GM19238 (cell line): Measurements from ENCODE around the gene HYCC2.
A peak's percentile ranks its signal among the peaks of the same experiment; 100 is the strongest.
"Not testable (repeated sequence)": the region's sequence is repeated elsewhere in the genome, so short reads cannot be mapped to it uniquely, and the experiment has no call there.

Source experiments
- DNase-seq: peaks from one replicate; pipeline ENCODE4 v3.0.0; 2011; ENCODE audit warnings: low spot score; ENCODE audit not compliant: insufficient read length

Gene HYCC2

DNA sequence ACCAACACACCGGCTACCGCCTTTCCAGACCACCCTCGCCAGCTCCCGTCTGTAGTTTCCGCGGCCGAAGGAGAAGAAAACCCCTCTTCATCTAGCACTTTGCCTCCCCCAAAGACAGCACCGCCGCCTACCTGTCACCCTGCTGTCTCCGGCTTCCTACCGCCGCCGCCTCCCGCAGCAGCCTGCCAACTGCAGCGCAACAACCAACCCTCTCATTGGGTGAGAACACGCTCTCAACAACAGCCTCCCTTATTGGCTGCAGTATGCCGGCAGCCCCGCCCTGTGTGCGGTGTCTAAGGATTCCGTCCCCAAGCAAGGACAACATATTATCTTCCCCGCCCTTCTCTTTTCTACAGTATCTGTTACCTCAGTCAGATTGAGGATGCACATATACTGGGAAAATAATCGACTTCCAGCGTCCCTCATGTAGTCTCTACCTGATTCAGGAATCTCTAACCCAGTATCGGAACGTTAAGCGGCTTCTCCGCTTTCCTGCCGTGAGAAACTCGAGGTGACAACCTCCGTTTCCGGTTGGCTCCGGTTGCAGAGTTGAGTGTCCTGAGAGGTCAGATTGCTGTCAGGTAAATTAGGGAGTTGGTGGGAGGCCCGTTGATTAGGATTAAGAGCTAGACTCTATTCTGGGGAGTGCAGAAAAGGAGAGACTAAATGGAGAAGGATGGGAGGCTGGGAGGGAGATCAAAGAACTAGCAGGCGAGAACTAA, at the start of gene HYCC2, which contains the start of gene NDUFB3:
TSS of gene HYCC2 (minus strand) at position 193 of the 722 bp plus-strand sequence. CDS start 47,662 bp downstream, outside the sequence.
TSS of gene NDUFB3 (plus strand) at position 523 of the 722 bp plus-strand sequence. CDS start 6,882 bp downstream, outside the sequence.
- DNase-seq, result peak; percentile 84

DNA sequence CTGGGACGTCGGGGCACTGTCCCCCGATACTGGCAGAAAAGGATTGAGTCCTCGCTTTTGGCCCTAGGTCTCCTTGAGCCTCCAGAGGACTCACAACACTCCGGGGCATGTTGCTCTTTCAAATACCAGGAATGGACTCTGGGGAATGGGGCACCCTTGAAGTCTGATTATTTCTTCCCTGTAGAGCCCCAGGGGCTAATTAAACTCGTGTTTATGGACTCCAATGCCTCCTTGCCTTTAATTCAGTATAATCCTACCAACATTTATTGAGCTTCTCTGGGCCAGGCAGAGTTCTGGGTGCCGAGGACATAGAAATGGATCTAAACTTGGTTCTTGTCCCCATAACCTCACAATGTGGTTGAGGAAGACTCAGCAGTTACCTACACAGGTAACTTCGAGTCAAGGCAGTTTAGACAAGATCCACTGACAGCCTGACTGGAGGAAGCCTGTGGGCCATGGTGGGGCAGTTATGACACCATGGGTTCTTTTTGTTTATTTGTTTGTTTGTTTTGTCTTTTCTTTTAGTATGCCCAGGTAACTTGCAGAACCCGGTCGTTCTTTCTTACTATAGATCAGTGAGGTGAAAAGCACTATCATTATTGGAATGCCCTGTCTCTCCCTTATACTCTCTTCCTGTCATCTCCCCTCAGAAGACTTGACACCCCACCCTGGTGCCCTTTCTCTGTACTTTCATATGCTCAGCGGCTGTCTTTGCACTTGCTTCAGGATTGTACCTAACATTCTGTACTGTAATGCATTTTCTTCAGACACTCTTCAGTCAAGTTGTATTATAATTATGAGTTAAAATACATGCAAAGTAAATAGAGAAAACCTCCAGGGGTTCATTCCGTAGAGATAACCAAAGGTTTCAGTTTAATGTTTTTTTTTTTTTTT, 47.7 kb upstream of the HYCC2 start:
- no peak for DNase-seq

DNA sequence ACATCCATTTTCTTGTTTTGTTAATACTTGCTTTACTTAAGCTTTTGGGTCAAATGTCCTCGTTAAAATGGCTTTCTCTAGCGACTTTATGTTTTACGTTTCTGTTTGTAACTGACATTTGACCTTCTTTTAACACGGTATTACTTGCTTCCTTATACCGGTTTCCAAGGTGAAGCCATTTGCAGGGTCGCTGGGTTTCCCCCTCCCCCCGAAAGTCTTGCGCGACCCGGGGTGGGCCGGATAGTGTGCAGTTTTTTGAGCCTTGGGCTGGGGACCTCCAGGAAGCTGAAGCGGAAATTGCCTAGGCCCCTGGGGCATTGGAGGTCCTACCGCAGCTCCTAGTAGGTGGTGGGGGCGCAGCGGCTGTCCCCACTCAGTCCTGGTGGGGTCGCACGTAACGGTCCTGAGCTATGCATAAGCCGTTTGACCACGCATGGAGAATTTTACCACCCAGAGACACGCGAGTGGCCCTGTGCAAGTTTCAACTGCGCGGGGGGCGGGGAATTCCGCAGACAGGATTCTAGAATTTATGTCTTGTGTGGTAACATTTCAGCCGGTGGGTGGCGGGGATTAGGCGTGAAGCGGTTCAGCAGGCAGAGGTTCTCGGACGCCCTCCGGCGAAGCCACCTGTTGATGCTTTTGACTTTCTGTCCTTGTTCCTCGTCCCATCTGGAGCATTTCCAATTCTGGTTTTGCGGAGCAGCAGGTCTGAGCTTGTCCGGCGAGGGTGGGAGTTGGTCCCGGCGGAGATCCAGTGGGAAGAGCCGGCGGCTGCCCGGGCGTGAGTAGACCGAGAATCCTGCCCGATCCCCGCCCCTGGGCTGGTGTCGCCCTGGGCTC, 46.9 kb upstream of the HYCC2 start:
- DNase-seq, result no peak

DNA sequence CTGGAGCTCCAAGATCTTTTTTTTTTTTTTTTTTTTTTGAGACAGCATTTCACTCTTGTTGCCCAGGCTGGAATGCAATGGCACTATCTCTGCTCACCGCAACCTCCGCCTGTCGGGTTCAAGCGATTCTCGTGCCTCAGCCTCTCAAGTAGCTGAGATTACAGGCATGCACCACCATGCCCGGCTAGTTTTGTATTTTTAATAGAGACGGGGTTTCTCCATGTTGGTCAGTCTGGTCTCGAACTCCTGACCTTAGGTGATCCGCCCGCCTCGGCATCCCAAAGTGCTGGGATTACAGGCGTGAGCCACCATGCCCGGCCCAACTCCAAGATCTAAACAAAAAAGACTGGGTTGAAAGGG, 46.2 kb upstream of the HYCC2 start:
- DNase-seq, result not testable (repeated sequence)

DNA sequence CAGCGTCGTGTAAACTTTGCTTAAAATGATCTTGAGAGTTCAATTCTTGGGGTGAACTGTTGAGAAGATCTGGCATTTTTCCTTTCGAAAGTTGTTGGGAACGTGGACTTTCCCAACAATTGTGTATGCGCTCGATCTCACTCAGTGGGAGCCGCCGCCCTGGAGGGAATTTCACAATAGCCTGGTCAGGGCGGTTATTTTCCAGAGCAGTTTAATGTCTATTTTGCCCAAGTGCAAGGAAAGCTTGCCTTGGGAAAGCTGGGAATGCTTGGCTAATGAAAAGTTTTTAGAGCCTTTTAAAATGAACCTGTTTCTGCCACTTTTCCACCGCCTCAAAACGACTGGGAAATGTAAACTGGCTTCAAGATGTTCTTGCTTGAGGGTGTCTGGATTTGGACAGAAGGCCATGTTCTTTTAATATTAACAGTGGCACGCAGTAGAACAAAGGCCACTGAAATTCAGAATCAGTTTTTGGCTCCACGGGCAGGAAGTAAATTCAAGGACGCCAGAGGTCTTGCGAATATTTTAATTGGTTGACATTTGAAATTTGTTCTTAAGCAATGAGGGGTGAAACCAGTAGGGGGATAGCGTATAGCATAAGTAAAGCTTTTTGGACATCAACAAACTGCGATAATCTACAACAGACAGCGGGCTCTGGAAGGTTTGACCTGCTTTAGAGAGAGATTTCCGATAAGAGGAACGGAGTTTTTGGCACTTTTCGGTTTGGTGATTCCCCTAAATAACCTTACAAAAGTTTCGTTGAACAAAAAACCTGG, 45.7 kb upstream of the HYCC2 start:
- DNase-seq, result no peak

DNA sequence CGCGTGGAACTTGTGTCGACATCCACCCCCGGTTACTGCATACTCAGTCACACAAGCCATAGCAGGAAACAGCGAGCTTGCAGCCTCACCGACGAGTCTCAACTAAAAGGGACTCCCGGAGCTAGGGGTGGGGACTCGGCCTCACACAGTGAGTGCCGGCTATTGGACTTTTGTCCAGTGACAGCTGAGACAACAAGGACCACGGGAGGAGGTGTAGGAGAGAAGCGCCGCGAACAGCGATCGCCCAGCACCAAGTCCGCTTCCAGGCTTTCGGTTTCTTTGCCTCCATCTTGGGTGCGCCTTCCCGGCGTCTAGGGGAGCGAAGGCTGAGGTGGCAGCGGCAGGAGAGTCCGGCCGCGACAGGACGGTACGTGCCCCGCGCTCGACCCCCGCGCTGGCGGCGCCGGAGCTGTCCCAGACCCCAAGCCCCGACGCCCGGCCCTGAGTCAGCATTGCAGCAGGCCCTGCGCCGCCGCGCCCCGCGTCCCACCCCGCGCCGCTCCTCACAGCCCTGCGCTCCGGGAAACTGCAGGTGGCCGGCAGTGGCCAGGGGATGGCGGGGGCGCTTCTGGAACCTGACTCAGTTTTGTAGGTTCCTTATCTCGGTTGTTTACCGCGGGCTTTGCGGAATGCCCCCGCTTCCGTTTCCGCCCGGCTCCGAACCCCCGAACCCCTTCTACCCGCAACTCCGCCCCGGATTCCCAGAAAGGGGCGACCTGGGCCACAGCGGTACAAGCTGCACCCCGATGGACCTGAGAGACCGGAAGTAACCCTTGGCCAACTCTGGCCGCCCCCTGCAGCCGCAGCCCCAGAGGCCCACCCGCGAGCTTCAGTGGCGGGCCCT, 44.9 kb upstream of the HYCC2 start, which contains the start of gene CFLAR:
TSS of gene CFLAR (plus strand) at position 50 of the 844 bp plus-strand sequence. CDS start 13,702 bp downstream, outside the sequence.
- peak; percentile 56 for DNase-seq

DNA sequence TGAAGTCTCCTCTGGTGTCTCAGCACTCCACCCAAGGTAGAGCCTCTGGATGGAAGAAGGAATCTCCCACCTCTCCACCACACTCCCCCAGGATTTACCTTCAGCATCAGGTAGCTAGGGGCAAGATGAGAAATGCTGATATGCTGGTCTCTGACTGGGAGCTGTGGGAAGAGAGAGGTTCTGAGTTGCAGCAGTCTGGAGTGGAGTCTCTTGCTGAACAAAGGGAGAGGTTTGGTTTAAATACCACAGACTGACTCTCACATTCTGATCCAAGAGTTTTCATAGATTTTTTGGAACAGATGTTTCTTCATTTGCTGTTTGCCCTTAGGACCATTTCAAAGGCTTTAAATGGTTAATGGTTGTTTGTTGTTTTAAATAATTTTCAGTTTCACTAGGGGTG, 43.4 kb upstream of the HYCC2 start:
- no peak for DNase-seq

DNA sequence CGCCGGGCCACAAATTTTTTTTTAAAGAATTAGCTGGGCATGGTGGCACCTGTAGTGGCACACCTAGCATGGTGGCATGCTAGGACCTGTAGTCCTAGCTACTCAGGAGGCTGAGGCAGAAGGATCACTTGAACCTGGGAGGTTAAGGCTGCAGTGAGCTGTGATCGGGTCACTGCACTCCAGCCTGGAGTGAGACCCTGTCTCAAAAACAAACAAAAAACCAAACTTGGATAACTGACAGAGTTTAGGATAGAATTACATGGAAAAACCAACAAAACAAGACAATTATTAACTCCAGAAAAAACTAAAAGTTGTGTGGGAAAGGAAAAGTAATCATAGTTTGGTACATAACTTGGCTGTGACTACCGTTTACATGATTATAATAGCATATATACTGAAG, 42.9 kb upstream of the HYCC2 start:
- DNase-seq, result no peak

DNA sequence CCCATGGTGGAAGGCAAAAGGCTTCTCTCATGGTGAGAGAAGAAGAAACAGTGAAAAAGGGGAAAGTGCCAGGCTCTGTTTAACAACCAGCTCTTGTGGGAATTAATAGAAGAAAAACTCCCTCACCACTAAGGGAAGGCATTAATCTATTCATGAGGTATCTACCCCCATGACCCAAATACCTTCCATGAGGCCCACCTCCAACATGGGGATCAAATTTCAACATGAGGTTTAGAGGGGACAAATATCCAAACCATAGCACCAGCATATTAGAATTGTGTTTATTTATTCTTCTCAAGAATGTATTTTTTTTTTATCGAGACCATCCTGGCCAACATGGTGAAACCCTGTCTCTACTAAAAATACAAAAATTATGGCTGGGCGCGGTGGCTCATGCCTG, 39.6 kb upstream of the HYCC2 start:
- DNase-seq, result no peak

DNA sequence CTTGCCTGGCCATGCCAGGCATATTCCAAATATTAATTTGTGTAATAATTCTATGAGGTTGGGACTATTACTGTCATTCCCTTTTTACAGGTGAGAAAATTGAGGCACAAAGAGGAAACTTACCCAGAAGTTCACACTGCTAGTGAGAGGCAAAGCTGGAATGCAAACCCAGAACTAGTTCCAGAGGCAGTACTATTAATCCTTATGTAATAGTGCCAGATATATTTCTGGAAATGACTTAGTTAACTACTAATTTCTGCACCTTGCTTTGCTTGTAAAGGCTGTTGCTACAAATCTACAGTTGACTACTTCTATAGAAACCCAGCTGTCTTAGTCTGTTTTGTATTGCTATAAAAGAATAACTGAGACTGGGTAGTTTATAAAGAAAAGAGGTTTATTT, 39.1 kb upstream of the HYCC2 start:
- no peak for DNase-seq

DNA sequence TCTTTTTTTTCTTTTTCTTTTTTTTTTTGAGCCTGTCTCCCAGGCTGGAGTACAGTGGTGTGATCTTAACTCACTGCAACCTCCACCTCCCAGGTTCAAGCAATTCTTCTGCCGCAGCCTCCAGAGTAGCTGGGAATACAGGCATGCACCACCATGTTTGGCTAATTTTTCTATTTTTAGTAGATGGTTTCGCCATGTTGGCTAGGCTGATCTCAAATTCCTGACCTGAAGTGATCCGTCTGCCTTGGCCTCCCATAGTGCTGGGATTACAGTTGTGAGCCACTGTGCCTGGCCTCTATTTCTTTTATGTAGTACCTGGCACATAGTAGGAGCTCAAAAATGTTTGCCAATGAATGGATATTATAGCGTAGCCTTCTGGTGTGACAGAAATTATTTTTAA, 37.7 kb upstream of the HYCC2 start:
- DNase-seq, result no peak

DNA sequence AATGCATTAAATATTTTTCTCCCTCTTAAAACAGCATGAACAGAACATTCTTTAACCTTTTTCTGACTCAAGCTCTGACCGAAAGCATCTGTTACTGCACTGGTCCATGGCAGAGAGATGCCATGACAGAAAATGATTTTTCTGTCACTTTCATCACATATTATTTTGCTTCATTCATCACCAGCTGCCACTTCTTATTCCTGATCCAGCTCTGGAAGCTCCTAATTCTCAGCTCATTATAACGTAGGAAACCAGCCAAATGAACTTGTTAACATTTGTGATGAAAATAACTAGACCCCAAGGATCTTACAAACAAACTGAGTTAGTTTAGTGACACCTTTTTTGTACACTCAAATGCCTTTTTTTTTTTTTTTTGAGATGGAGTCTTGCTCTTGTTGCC, 36.9 kb upstream of the HYCC2 start:
- no peak for DNase-seq

DNA sequence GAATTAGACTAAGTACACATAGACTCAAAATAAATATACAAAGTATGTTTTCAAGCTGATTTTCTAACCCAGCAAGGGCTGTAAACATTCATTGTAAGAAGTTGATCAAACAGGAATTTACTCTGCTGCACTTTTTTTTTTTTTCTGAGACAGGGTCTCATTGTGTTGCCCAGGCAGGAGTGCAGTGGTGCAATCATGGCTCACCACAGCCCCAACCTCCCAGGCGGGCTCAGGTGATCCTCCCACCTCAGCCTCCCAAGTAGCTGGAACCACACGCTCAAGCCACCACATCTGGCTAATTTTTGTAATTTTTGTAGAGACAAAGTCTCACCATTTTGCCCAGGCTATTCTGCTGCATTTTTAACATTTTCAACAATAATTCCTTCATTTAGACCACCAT, 36.2 kb upstream of the HYCC2 start:
- no peak for DNase-seq

DNA sequence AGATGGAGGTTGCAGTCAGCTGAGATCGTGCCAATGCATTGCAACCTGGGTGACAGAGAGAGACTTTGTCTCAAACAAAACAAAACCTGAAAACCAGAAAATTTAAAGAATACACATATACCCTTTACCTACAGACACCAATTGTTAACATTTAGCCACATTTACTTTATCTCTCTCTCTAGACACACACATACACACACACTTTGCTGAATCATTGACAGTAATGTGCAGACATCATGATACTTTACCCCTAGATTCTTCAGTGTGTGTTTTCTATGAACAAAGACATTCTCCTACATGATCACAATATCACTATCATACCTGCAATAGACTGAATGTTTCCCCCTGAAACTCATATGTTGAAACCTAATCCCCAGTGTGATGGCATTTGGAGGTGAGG, 34.3 kb upstream of the HYCC2 start:
- no peak for DNase-seq

DNA sequence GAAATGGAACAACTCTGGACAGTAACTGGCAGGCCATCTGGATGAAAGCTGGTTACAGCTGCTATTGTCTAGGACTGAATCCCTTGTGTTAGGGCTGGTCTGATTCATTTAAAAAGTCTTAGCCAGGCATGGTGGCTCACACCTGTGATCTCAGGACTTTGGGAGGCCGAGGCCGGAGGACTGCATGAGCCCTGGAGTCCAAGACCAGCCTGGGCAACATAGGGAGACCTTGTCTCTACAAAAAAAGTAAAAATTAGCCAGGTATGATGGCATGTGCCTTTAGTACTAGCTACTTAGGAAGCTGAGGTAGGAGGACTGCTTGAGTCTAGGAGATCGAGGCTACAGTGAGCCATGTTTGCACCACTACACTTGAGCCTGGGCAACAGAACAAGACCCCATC, 29.0 kb upstream of the HYCC2 start:
- DNase-seq, result no peak

DNA sequence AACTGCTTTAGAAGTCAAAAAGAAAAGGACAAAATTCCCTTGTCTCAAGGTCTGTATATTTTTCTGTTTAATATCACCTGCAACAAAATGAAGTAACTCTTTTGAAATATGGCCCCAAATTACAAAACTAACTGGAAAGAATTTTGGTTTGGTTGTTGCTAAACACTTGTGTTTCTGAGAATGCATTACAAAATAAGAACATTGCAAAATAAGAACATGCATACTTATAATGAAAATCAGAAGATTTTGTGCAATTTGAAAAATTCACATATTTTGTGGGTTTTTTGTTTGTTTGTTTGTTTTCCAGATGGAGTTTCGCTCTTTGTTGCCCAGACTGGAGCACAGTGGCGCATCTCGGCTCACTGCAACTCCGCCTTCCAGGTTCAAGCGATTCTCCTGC, 22.1 kb upstream of the HYCC2 start:
- no peak for DNase-seq

DNA sequence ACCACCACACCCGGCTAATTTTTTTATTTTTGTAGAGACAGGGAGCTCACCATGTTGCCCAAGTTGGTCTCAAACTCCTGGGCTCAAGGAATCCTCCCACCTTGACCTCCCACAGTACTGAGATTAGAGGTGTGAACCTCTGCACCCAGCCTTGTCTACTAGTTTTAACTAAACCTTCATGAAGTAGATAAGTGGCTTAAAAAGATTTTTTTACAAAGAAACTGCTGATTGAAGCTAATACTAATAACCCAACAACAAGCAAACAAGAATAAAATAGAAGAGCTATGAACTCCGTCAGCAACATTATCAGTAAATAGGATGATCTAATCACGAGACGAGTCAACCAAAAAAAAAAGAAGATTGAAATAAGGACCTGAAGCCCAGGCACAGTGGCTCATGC, 19.1 kb upstream of the HYCC2 start:
- DNase-seq, result no peak

DNA sequence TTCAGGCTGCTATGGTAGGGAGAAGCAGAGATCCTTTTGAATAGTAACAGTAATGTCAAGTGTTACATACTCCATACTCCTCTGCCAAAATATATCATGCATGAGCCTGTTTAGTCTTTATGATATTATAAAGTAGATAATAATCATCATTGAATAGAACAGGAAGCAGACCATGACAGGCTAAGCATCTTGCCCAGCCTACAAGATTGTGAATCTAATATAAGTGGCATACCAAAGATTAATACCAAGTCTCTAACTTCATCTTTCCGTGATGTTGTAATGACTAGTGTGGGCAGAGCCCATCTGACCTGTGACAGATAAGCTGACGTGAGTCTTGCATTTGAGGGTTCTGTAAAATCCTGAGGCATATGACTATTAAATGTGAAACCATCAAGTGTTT, 13.4 kb upstream of the HYCC2 start:
- no peak for DNase-seq

DNA sequence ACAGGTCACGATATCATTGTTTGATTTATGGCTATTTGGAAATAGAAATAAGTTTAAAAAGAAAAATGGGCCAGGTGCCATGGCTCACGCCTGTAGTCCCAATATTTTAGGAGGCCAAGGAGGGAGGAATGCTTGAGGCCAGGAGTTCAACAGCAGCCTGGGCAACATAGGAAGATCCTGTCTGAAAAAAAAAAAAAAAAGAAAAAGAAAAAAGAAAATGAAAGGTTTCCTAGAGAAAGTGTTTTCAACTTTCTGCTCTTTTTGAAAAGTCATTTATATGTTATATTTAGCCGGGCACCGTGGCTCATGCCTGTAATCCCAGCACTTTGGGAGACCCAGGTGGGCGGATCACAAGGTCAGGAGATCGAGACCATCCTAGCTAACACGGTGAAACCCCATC, 3.5 kb upstream of the HYCC2 start:
- DNase-seq, result no peak

DNA sequence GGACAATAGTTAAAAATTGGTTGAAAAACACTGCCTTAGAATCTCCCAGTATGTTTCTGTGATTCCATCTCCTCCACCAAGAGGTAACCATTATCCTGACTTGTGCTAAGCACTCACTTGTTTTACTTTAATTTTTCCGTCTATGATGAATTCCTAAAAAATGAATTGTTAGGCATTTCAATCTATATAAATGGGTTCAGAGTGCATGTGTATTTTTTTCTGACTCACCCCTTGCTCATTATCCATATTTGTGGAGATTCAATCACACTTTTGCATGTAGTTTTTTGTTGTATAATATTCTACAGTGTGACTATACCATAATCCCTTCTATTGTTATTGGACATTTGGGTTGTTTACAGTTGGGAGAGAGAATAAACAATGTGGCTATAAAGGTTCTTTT, 1.6 kb upstream of the HYCC2 start:
- no peak for DNase-seq
